Common myeloid progenitor, CD34-positive (primary cell): Measurements from ENCODE around the gene GTF3C1.

Experiments used
- CTCF ChIA-PET: fragments of 350-600 bp; sonication (Branson Sonifier 250); formaldehyde crosslinking; loops from one replicate; lab custom pipeline; 2021; ENCODE audit warnings: antibody characterized with exemption; lab: Charles Lee
- POLR2A ChIA-PET: fragments of 350-600 bp; sonication (Branson Sonifier 250); formaldehyde crosslinking; loops from one replicate; lab custom pipeline; 2021; ENCODE audit warnings: antibody characterized with exemption; lab: Charles Lee
- DNase-seq, 3 donors: peaks; one replicate each; pipeline versions ENCODE4 v3.0.0 to v3.0.0-alpha.2; 2013
- H3K27ac ChIP-seq, 2 experiments: 1 replicate in 1 of 2; 2 replicates in 1 of 2; pipeline ENCODE4 v1.7.0; 2013; ENCODE audit warnings: inconsistent platforms in 2 of 2, low read length in 2 of 2, mild to moderate bottlenecking in 2 of 2, low read depth in 1 of 2, moderate library complexity in 1 of 2; ENCODE audit not compliant: severe bottlenecking in 2 of 2, insufficient read depth in 1 of 2, poor library complexity in 1 of 2
- H3K27me3 ChIP-seq, 5 experiments: replicated peaks in 2 of 5; 1 replicate in 3 of 5; 2 replicates in 2 of 5; pipeline versions ENCODE4 v1.6.1 to v1.7.0; 2013; ENCODE audit warnings: low read length in 4 of 5, mild to moderate bottlenecking in 2 of 5, moderate library complexity in 2 of 5, inconsistent platforms in 1 of 5; ENCODE audit not compliant: insufficient read depth in 5 of 5, control insufficient read depth in 4 of 5
- H3K36me3 ChIP-seq, 4 experiments: 1 replicate in 2 of 4; 2 replicates in 2 of 4; pipeline versions ENCODE4 v1.6.1 to v1.7.0; 2013; ENCODE audit warnings: low read length in 3 of 4, control low read depth in 1 of 4, mild to moderate bottlenecking in 1 of 4; ENCODE audit not compliant: control insufficient read depth in 4 of 4, insufficient read depth in 4 of 4
- H3K4me1 ChIP-seq, 4 experiments: 1 replicate in 3 of 4; 2 replicates in 1 of 4; pipeline versions ENCODE4 v1.6.1 to v1.7.1; 2013; ENCODE audit warnings: low read length in 3 of 4, mild to moderate bottlenecking in 3 of 4, control low read depth in 1 of 4, inconsistent platforms in 1 of 4, moderate library complexity in 1 of 4; ENCODE audit not compliant: control insufficient read depth in 4 of 4, insufficient read depth in 4 of 4; ENCODE audit errors: control extremely low read depth in 1 of 4
- H3K4me3 ChIP-seq, 7 experiments: 1 replicate in 4 of 7; 2 replicates in 3 of 7; pipeline versions ENCODE4 v1.5.1 to v1.7.0; 2013; ENCODE audit warnings: mild to moderate bottlenecking in 7 of 7, low read length in 6 of 7, moderate library complexity in 6 of 7, inconsistent platforms in 2 of 7, low read depth in 2 of 7, control low read depth in 1 of 7; ENCODE audit not compliant: insufficient read depth in 4 of 7, control insufficient read depth in 1 of 7; ENCODE audit errors: extremely low read depth in 1 of 7
- H3K9me3 ChIP-seq, 5 experiments: 1 replicate in 4 of 5; 2 replicates in 1 of 5; pipeline versions ENCODE4 v1.6.1 to v1.7.1; 2013; ENCODE audit warnings: low read length in 4 of 5, mild to moderate bottlenecking in 2 of 5, inconsistent platforms in 1 of 5, low read depth in 1 of 5, moderate library complexity in 1 of 5; ENCODE audit not compliant: control insufficient read depth in 4 of 5, insufficient read depth in 2 of 5; ENCODE audit errors: control extremely low read depth in 1 of 5
- WGBS: methylation state at CpG from one replicate; pipeline ENCODE4 v1.1.5; 2013; ENCODE audit not compliant: insufficient coverage; 5-methylcytosine and 5-hydroxymethylcytosine counted together

The GTF3C1 gene

DNA sequence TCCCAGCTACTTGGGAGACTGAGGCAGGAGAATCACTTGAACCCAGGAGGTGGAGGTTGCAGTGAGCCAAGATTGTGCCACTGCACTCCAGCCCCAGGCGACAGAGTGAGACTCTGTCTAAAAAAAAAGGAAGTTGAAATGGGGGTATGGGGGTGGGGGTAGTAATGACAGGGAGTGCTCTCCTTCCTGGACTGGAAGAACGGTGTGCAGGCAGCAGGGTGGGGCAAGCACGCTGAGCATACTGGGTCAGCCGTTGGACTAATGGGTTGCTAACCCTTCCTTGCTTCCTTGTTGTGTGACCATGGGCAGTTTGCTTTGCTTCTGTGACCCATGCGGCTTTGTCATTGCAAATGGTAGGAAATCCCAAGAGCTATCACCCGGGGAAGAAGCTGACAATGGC is 16.7 kb upstream of the GTF3C1 start:
- no peaks in the 10 kb centered on the region for H3K9me3 ChIP-seq
- ChIA-PET CTCF (interaction anchor here (1.3 kb wide), 1 partner anchor 39 kb away, joined by 3 read pairs; no protein-coding TSS in a partner anchor), POLR2A (no interaction called here)
- H3K4me3 ChIP-seq, result peak overlapping the region in 2 of 7 experiments; percentile 36 to 37
- WGBS, result 30% methylated on average over 6 of the region's 6 CpGs
- peak; percentile 23 to 54 (median 43) for DNase-seq
- no peak overlapping the region for H3K27ac ChIP-seq
- H3K27me3 ChIP-seq, result no peaks in the 10 kb centered on the region
- no peaks in the 10 kb centered on the region for H3K36me3 ChIP-seq
- peaks cover 3 to 8% (median 6%) of the 10 kb centered on the region in 4 experiments for H3K4me1 ChIP-seq

DNA sequence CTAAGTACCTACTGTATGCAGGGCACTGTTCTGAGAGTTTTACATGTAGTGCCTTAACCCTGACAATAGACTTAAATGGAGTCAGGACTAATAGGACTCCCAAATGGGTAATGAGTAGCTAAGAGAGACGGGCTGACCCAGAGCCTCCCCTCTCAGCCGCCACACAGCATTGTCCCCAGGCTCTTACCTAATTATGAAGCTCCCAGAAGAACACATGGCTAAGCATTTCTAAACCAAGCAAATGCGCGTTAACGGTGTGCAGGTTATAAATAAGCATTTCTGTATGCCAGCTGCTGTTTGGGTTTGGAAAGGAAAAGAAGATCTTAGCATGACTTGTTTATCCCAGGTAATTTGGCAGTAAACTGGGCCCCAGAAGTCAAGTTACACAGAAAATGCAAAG is 14.5 kb upstream of the GTF3C1 start:
- Histone ChIP-seq H3K27ac (no peak overlapping the region), H3K4me3 (no peak overlapping the region), H3K4me1 (peaks cover 3 to 8% (median 6%) of the 10 kb centered on the region in 4 experiments), H3K27me3 (no peaks in the 10 kb centered on the region), H3K9me3 (no peaks in the 10 kb centered on the region), H3K36me3 (peaks cover 0 to 3% (median 0%) of the 10 kb centered on the region in 4 experiments)
- 97% methylated on average over 5 of the region's 5 CpGs for WGBS
- DNase-seq, result no peak
- ChIA-PET POLR2A (no interaction called here), CTCF (interaction anchor here (1.4 kb wide), 1 partner anchor 32 kb away, joined by 3 read pairs; no protein-coding TSS in a partner anchor)

DNA sequence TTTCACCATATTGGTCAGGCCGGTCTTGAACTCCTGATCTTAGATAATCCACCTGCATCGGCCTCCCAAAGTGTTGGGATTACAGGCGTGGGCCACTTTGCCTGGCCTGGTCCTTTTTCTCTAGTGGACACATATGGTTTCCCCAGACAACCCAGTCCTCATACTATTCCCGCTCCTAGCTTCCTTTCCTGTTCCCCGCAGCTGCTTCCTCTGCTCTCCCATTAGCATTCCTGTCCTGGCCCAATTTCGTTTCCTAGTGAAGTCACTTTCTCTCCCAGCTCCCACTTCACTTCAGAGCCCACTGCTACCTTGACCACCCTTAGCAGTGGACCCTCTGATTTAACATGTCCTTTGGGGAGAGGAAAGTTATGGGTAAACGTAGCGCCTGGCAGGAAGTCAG is 11.5 kb upstream of the GTF3C1 start:
- DNase-seq, result no peak
- WGBS, result 98% methylated on average over 5 of the region's 8 CpGs
- Histone ChIP-seq H3K9me3 (no peaks in the 10 kb centered on the region), H3K27me3 (no peaks in the 10 kb centered on the region), H3K4me1 (peaks cover 0 to 4% (median 1%) of the 10 kb centered on the region in 4 experiments), H3K4me3 (no peak overlapping the region), H3K36me3 (peaks cover 0 to 3% (median 0%) of the 10 kb centered on the region in 4 experiments), H3K27ac (no peak overlapping the region)
- ChIA-PET CTCF (interaction anchor here (1.2 kb wide), 1 partner anchor 11 kb away, joined by 3 read pairs; the partner anchor contains the start of gene KATNIP), POLR2A (no interaction called here)

DNA sequence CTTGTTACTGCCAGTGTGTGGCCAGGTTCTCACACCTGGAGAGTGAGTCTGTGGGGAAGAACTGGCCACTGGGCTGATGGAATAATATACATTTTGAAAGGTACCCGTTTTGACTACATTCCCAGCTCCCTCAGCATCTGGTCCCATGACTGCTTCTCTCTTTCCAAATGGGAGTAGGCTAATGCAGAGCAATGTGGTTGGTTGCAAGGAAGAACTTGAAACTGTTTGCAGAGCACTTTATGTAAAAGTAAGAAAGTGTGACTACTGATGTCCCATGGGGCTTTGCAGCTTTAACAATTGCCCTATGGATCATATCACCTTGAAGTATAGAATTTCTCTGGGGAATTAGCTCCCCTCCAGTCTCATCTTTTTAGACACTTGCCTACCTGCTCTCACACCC is 9.2 kb upstream of the GTF3C1 start:
- Histone ChIP-seq H3K4me1 (no peaks in the 10 kb centered on the region), H3K27me3 (no peaks in the 10 kb centered on the region), H3K9me3 (no peaks in the 10 kb centered on the region), H3K27ac (no peak overlapping the region), H3K4me3 (no peak overlapping the region), H3K36me3 (peaks cover 0 to 3% (median 0%) of the 10 kb centered on the region in 4 experiments)
- no peak for DNase-seq
- ChIA-PET POLR2A (no interaction called here), CTCF (no interaction called here)
- 100% methylated on average over 1 of the region's 1 CpG for WGBS

DNA sequence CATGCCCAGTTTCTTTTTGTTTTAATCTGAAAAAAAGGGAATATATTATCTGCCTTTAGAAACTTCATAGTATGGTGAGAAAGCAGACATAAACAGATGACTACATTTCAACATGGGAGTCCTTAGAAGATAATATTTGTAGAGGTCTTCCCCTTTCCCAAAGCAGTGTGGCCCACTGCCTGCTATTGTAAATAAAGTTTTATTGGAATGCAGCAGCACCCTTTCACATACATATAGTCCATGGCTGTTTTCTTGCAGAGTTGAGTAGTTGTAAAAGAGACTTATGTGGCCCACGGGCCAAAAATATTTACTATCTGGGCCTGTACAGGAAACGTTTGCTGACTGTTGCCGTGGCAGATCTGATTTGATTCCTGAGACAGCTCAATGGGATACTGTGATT is 8.7 kb upstream of the GTF3C1 start:
- Histone ChIP-seq H3K4me3 (no peak overlapping the region), H3K36me3 (peaks cover 0 to 3% (median 0%) of the 10 kb centered on the region in 4 experiments), H3K4me1 (no peaks in the 10 kb centered on the region), H3K9me3 (no peaks in the 10 kb centered on the region), H3K27ac (no peak overlapping the region), H3K27me3 (no peaks in the 10 kb centered on the region)
- ChIA-PET CTCF (no interaction called here), POLR2A (no interaction called here)
- DNase-seq, result no peak
- 81% methylated on average over 3 of the region's 3 CpGs for WGBS

DNA sequence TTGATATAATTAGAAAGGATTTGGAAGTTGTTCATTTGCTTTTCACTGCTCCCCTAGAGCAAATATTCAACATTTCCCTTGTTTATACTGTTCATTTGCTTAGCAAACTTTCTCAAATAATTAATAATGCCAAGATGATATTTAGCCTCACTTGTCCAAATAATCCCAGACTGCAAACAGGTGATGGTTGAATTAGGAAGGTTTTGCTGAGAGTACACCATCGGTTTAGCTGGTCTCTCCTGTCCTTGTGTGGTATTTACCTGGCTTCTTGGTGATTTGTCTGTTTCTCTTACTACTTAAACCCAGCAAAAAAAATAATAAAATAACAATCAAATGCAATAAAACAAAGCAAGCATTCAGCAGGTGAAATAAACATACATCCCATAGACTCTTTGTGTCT is 6.8 kb upstream of the GTF3C1 start:
- peaks cover 0 to 3% (median 0%) of the 10 kb centered on the region in 4 experiments for H3K36me3 ChIP-seq
- H3K4me3 ChIP-seq, result no peak overlapping the region
- H3K4me1 ChIP-seq, result no peaks in the 10 kb centered on the region
- H3K27me3 ChIP-seq, result no peaks in the 10 kb centered on the region
- no peaks in the 10 kb centered on the region for H3K9me3 ChIP-seq
- WGBS, result no CpG with 5 or more reads among the region's 1 CpG
- no peak overlapping the region for H3K27ac ChIP-seq
- POLR2A ChIA-PET, result no interaction called here
- CTCF ChIA-PET, result interaction anchor here (0.6 kb wide), 1 partner anchor 73 kb away, joined by 3 read pairs; no protein-coding TSS in a partner anchor
- no peak for DNase-seq

DNA sequence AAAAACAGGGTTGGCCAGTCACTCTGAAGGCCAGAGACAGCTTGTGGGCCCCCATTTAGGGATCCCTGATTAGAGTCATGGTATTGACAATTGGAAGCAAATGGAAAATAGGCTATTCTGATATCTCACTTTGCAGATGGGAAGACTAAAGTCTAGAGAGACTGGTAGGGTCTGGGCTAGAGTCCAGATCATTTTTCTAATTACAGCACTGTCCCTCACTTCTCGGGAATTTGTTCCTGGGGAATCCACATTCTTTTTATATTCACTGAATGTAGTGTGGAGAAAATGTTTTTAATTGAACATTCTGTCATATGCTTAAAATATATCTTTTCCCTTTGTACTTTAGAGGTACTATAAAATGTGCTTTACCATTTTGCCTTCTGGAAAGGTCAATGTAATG is 1.3 kb upstream of the GTF3C1 start:
- POLR2A ChIA-PET, result no interaction called here
- H3K27ac ChIP-seq, result no peak overlapping the region

More for the DNA sequence above, 1.3 kb upstream of the GTF3C1 start:
- H3K4me1 ChIP-seq, result peaks cover 9 to 23% (median 18%) of the 10 kb centered on the region in 4 experiments
- CTCF ChIA-PET, result interaction anchor here (0.9 to 1.4 kb wide), 3 partner anchors 10 to 35 kb away, joined by 3 to 4 read pairs (median 4); no protein-coding TSS in a partner anchor
- H3K9me3 ChIP-seq, result no peaks in the 10 kb centered on the region
- DNase-seq, result no peak
- peak overlapping the region in 3 of 7 experiments; percentile 98 to 100 (median 98) for H3K4me3 ChIP-seq
- no CpG with 5 or more reads among the region's 1 CpG for WGBS
- no peaks in the 10 kb centered on the region for H3K27me3 ChIP-seq
- H3K36me3 ChIP-seq, result no peaks in the 10 kb centered on the region
